GM21825 (cell line): Measurements from ENCODE around the gene TAS1R2.
"Not testable (repeated sequence)": the region's sequence is repeated elsewhere in the genome, so short reads cannot be mapped to it uniquely, and the experiment has no call there.

Source experiments
- ATAC-seq: cut with Tn5 transposase; IDR thresholded peaks from one replicate; pipeline ENCODE4 v1.9.1; 2021; ENCODE audit warnings: mild to moderate bottlenecking, moderate library complexity; ENCODE audit not compliant: unreplicated experiment

The TAS1R2 gene

DNA sequence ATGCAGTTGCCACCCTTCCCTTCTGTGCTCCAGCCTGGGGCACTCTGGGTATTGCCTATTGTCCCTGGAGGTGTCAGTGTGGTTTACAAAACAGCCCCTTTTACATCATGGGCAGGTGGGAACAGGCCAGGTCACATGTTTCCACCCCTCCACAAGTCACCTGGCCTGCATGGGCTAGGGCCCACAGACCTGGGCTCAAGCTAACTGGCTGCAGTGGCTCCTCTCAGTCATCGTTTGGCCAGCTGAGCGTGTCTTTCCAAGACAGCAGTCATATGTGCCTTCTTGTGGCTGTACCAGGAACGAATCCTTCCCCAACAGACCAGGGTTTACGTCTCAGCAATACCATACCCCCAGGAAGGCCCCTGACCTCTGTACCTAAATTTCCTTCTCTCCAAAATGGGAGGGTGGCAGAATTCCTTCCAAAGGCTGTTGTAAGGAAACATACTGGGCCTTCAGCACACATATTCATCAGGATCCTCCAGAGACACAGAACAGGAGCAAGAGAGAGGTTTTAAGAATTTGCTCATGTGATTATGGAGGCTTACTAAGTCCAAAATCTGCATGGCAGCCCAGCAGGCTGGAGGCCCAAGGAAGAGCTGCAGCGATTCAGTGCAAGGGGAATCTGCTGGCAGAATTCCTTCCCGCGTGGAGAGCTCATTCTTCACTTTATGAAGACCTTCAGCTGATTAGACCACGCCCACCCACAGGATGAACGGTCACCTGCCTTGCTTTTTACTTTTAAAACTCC, 10.6 kb upstream of the TAS1R2 start:
- no peak for ATAC-seq

DNA sequence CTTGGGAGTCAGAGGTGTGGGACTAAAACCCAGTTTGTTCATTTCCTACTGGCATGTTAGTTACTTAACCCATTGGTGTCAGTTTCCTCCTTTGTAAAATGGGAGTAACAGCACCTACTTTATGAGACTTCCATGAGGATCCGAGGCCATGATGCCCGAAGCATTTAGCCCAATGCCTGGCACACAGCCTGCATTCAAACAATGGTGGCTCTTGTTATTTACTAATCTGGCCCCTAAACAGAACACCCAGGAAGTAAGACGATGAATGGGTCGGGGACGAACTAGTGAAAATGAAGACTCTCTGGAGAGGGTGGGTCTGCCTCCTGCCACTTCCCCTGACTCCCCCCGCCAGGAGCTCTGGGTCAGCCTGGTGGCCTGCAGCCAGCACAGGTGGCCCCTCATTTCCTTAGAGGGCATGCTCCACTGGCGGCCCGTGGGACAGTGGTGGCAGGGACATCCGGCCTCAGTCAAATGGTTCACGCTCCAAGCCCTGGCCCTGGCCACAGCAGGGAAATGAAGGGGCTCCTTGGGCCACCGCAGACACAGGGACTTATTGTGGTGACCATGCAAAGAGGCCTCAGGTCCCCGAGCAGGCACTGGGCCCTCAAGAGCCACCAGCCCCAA, 9.5 kb upstream of the TAS1R2 start:
- ATAC-seq = no peak

DNA sequence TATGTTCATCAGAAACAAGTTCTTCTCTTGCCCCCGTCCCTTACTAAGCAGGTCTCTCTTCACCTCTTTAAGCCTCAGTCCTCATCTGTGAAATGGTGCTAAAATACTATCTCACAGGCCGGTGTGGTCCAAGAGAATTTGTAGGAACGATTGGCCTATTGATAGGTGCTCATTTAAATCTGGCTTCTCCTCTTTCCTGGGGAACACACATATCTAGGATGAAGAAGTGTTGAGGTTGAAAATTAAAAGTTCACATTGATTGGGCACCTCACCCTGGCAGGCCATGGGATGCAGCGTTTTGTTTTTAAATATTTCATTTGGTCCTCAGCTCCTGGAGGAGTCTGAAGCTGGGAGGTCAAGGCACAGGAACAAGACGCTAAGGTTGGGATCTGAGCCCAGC, 8.9 kb upstream of the TAS1R2 start:
- ATAC-seq = no peak

DNA sequence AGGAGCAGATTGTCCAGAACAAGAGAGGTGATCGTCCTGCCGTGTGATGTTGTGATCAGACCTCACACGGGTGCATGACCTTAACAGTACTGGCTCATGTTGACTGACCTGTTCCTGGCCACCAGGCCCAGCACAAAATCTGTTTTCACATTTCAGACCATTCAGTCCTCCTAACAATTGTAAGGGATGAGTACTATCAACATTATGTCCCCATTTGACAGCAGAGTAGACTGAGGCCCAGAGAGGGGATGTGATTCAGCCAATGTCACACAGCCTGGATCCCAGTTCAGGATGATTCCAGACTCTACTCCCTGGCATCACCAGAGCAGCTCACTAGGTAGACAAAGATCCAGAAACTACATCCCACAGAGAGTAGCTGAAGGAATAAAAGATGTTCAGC, 7.4 kb upstream of the TAS1R2 start:
- no peak for ATAC-seq

DNA sequence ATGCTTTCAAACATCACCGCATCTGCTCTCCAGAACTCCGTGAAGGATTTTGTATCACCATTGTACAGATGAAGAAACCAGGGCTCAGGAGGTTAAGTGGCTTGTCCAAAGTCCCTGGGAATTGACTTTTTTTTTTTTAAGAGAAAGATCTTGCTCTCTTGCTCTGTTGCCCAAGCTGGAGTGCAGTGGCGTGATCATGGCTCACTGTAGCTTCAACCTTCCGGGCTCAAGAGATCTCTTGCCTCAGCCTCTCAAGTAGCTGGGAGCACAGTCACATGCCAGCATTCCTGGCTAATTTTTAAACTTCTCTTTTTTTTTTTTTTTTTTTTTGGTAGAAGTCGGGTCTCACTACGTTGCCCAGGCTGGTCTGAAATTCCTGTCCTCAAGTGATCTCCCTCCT, 6.9 kb upstream of the TAS1R2 start:
- no peak for ATAC-seq

DNA sequence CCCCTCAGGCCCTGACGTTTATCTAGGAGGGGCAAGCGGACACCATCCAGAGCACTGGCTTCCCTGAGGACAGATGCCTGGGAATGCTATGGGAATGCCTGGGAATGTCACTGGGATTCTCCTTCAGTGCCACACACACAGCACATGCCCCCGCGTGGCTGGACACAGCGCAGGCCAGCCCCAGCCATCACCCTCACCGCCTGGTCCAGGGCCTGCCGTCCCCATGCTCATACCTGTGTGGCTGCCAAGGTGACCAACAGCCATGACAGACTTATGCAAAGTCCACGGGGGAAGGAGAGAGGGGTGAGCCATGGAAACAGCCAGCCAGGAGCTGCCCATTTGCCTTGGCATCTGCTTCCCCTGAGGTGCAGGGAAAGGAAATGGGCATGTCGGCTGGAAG, 5.7 kb upstream of the TAS1R2 start:
- no peak for ATAC-seq

DNA sequence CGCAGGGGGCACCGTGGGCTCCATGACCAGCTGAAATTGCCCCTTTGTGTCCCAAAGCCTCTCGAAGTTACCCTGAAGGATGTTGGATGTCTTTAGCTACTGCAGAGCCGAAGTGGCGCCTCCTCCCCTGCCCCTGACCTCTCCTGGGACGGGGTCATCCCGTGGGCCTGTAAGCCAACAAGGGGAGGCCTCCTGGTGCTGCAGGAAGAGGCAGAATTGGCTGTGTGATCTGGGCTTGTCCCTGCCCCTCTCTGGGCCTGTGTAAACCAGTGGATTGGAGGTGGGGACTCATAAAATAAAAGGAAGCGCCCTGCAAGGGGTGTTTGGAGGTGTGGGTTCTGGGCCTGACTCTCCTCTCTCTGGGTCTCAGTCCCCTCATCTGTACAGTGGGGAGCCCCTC, 2.1 kb upstream of the TAS1R2 start:
- no peak for ATAC-seq

DNA sequence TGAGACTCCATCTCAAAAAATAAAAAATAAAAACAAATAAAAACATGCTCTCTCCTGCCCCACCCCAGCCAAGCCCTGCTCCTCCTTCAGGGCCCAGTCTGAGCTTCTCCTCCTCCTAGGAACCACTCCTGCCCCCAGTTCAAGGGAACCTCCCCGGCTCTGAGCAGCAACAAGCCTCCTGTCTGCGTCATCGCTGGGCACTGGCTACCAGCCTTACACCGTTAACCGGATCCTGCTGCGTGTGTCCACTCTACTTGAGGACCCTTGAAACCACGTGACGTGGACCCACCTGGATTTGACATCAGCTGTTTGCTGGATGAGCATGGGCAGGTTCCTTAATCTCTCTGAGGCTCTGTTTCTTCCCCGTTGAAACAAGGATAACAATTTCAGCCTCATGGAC, 1.6 kb upstream of the TAS1R2 start:
- ATAC-seq = no peak

DNA sequence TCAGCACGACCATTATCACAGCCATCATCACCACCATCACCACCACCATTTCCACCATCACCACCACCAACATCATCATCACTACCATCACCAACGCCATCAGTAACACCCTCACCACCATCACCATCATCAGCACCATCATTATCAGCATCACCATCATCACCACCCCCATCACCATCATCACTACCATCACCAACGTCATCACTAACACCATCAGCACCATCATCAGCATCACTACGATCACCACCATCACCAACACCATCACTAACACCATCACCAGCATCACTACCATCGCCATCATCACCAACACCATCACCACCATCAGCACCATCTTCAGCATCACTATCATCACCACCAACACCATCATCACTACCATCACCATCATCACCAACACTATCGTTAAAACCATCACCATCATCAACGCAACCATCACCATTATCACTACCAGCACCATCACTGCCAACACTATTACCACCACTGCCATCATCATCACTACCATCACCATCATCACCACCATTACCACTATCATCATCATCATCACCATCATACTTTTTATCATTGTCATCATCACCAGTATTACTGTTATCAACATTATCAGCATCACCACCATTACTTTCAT, 1.3 kb downstream of the TAS1R2 start:
- no peak for ATAC-seq

DNA sequence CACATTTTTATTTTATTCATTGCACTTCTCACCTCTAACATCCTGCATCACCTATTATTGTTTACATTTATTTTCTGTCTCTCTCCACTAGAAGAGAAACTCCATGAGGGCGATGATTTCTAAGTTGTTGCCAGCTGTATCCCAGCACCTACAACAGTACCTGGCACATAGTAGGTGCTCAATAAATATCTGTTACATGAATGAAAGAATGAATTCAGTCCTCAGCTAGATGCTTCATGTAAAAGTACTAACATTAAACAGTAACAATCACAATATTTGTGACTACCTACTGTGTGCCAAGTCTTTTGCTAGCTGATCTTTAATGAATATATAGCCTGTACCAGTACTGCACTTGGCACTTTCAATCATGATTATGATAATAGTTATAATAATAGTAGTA, 3.0 kb downstream of the TAS1R2 start:
- no peak for ATAC-seq

DNA sequence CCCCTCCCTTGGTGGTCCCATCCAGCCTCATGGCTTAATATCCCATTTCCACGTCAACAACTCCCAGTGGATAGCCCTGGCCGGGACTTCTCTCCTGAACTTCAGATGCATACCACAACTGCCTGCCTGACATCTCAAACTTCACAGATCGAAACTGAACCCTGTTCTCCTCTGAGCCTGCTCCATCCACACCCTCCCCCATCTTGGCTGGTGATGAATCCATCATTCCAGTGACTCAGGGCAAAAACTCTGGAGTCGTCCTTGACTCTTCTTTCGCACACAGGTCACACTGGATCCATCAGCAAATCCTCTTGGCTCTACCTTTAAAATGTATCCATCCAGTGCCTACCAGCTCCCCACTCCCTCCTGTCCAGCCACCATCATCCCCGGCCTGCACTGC, 3.9 kb downstream of the TAS1R2 start:
- ATAC-seq = no peak

DNA sequence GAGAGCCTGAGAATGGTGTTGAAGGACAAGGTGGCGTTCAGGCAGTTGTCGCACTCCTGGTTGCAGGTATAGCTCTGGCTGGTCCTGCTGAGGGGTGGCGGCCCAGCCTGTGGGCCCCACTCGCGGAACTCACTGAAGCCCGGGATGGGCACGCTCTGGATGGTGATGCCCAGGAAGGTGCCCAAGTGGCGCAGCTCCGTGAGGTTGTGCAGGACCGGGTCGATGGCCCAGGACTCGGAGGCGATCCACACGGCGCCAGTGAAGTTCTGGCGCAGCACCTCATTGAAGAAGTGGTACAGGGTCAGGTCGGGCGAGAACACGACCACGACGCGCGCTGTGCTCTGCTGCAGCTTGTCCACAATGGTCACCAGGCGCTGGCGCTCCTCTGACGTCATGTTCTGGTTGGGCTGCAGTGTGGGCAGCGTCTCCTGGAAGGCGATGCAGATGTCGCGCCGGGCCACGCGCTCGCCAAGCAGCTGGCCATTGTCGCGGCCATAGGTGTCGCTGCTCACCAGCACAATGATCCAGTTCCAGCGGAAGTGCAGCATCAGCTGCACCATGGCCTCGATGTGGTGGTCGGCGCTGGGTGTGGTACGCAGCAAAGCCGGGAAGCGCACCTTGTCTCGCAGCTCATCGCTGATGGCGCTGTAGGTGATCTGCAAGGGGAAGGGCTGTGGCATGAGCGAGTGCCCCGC, 5.0 kb downstream of the TAS1R2 start:
- no peak for ATAC-seq

DNA sequence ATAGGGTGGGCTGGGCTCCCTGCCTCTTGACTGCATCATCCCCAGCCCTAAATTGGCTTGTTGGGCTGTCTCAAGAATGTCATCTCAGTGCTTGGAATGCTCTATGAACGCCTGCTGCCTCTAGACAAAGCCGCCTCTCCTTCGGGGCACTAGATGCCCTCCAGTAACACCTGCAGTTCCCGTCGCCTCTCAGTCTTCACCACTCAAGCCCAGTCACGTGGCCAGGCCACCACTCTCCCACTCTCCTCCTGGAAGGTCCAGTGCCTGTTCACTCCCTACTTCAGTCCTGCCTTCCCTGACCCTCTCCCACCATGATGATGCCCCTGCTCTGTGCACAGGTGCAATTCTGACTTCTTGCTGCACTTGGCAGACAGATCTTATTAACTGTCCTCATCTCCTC, 7.0 kb downstream of the TAS1R2 start:
- ATAC-seq = no peak

DNA sequence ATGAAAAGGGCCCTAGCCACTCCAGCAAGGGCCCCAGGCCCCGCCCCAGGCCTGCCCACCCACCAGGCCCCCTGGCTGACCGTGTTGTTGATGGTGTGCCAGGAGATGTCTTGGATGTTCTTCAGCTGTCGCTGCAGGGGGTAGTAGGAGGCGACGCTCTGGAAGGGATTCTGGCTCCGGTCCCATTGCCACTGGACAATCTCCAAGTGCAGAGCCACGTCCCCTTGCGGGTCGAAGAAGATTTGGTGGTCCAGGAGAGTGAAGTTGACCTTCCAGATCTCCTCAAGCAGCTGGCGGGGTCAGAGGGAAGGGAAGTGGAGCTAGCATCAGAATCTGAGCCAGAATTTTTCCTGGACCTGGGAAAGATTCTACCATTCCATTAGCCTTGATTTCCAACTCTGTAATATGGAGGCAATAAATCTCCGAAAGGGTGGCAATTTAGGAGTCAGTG, 10.2 kb downstream of the TAS1R2 start:
- no peak for ATAC-seq

DNA sequence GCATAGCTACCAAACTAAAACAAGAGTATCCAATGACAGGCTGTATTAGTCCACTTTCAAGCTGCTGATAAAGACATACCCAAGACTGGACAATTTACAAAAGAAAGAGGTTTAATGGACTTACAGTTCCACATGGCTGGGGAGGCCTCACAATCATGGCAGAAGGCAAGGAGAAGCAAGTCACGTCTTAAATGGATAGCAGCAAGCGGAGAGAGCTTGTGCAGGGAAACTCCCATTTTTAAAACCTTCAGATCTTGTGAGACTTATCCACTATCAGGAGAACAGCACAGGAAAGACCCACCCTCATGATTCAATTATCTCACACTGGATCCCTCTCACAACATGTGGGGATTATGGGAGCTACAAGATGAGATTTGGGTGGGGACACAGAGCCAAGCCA, 11.7 kb downstream of the TAS1R2 start:
- ATAC-seq = not testable (repeated sequence)

DNA sequence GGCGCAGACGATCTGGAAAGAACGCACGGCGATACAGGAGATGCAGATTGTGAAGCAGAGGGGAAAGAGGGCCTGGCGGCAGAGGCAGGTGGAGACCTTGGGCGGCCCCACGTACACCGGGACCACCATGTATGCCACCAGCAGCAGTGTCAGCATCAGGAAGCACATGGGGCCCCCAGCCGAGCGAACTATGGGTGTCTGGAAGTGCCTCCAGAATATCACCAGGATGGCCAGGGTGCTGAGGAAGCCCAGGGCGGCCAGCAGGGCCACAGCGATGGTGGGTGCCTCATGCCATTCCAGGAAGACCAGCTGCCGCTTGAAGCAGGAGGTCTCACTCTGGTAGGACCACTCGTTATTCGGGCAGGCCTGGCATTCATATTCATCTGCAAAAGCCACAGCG, 19.3 kb downstream of the TAS1R2 start:
- ATAC-seq = no peak

DNA sequence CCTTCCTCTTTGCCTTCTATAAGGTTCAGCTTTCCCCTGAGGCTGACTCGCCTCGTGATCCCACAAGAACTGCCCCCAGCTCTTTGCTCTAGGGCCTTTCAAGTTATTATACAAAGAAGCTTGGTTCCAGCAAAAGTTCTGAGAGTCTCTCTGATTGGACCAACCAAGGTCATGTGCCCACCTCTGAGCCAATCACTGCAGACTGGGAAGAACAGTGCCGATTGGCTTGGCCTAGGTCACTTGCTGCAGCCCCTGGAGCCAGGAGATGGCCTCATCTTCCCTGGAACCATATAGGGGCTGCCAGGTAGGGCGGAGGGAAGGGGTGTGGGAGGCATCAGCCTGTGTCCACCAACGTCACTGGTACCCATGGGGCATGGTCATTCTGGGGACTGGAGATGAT, 22.8 kb downstream of the TAS1R2 start:
- no peak for ATAC-seq

DNA sequence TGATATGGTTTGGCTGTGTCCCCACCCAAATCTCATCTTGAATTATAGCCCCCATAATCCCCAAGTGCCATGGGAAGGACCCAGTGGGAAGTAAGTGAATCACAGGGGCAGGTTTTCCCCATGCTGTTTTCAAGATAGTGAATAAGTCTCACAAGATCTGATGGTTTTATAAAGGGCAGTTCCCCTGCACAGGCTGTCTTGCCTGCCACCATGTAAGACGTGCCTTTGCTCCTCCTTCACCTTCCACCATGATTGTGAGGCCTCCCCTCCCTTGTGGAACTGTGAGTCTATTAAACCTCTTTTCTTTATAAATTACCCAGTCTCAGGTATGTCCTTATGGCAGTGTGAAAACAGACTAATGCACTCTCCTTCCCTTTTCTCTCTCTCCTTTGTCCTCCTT, 27.1 kb downstream of the TAS1R2 start:
- not testable (repeated sequence) for ATAC-seq

DNA sequence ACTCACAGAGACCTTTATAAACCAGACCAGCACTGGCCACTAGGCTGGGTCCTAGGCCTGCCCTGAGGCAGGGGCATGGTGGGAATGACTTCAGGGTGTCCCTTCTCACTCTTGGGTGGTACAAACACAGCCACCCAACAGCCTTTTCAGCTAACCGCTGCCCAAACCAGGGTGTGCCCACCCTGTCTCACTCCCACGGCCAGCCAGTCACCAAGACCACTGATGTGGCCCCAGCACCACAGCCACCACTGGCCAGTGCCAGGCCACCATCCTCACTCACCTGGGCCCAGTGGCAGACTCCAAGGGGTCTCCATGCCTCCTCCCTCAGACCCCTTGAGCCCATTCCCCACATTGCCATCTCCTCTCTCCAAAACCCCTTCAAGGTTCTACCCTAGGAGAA, 27.8 kb downstream of the TAS1R2 start:
- no peak for ATAC-seq

DNA sequence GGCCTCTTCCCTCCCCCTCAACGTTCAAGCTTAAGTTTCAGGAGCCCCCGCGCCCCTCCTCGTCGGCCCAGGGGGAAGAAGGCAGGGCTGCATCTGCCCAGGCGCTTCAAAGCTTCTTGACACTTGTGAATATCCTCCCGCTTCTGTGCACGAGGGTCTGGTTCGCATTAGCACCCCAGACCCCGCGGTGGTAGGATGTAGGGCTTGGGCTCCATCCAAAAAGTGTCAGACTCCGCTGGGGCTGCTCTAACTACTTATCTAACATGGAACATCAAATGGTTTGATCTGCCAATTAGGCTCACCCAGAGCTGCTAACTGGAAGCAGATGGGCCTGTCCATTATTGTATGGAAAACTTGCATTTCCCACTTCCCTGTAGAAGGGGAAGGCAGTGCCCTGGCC, 28.9 kb downstream of the TAS1R2 start:
- ATAC-seq = no peak

DNA sequence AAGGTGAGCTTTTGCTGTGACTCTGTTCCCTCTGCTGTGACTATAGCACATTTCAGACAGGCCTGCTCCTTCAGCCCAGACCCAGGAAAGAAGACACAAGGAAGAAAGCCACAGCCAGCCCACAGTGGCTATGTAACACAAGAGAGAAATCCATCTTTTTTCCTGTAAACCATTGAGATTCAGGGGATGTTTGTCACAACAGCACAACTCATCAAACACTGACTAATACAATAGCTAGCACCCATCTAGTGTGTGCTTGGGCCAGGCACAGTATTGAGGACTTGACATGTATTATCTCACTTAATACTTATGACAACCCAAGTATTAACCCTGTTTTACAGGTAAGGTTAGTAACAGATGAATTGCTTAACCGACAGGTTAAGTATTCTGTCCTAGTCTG, 29.8 kb downstream of the TAS1R2 start:
- no peak for ATAC-seq

DNA sequence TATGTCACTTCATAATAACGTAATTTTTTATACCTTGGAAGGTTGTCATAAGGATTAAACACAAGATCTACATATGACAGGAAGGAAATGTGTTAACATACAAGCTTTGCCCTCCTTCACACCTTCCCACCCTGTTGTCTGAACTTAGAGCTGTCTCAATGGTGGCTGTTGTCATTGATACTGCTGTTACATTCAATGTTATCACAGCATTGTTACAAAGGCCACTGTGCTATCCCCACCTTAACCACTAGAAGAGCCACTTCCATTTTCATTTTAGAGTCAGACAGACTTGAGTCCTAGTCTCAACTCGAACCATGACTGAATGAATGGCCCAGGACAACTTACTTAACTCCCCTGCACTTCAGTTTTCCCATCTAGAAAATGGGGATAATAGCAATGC, 31.2 kb downstream of the TAS1R2 start:
- no peak for ATAC-seq
